ENCODE results near the gene CRAMP1. TPM values are rescaled to one million over a fixed set of nuclear protein-coding genes. Genes with fewer than 3 reads are reported as not detected.

CRAMP1 gene
- total and polyA plus RNA-seq, 2 of the 8 experiments (the other 6 are each of a cell fraction or from before 2014, with no cell fraction given), result 19.2 to 23.2 TPM

DNA sequence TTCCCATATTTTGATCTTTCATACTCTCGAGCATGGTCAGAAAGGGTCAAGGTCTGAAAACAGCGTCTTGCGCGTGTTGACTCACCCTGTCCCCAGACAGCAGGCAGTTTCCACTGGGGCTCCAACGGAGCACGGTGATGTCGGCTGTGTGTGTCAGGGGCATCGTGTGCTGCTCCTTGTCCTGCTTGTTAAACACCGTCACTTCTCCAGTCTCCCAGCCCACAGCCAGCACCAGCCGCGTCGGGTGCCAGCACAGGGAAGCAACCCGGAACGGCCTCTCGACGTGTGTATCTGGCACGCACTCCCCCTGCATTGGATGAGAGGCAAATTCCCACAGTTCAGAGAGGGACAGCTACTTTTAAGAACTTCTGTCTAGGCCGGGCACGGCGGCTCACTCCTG lies 9.9 kb upstream of the CRAMP1 start (continued):
- no peak for TF ChIP-seq GABPA (IDR thresholded peaks at IDR 0.05; ENCODE audit: borderline replicate concordance, insufficient read depth, low read length)
- TF ChIP-seq CHD1 (IDR thresholded peaks at IDR 0.05; ENCODE audit: low read depth, low read length), result no peak
- no peak for TF ChIP-seq EZH2 (IDR thresholded peaks at IDR 0.05; ENCODE audit: low read depth, low read length, severe bottlenecking)
- no peak for TF ChIP-seq CREB1 (IDR thresholded peaks at IDR 0.05)
- no peak for TF ChIP-seq POLR2AphosphoS5 (IDR thresholded peaks at IDR 0.05; ENCODE audit: low read depth, low read length)
- TF ChIP-seq CBX8 (IDR thresholded peaks at IDR 0.05; ENCODE audit: borderline replicate concordance, low read depth, low read length), result no peak
